ENCODE results near the gene AAK1. TPM values are rescaled to one million over a fixed set of nuclear protein-coding genes. Genes with fewer than 3 reads are reported as not detected.

The AAK1 gene
- polyA plus RNA-seq, 4 donors: 8.7 to 36.5 (median 16.7) TPM

- Histone ChIP-seq H3K4me3 (ENCODE audit: low read depth in 1 of 3, low read length in 3 of 3) (no peak overlapping the region), H3K27ac (ENCODE audit: low read depth in 1 of 3, low read length in 2 of 3) (no peak overlapping the region), H3K36me3 (ENCODE audit: control insufficient read depth in 3 of 3, insufficient read depth in 2 of 3, low read depth in 1 of 3, low read length in 3 of 3) (peaks cover 0 to 10% (median 0%) of the 10 kb centered on the region in 3 donors), H3K4me1 (ENCODE audit: control insufficient read depth in 3 of 3, insufficient read depth in 2 of 3, low read depth in 1 of 3, low read length in 2 of 3) (peaks cover 0 to 6% (median 0%) of the 10 kb centered on the region in 3 donors), H3K9me3 (ENCODE audit: control insufficient read depth in 2 of 2, insufficient read depth in 1 of 2, low read depth in 1 of 2, low read length in 1 of 2) (no peaks in the 10 kb centered on the region), H3K27me3 (ENCODE audit: control insufficient read depth in 3 of 3, insufficient read depth in 3 of 3, low read length in 3 of 3) (no peaks in the 10 kb centered on the region)
- DNase-seq: no peak
- no peak for FAIRE-seq
- WGBS, 3 donors: 78 to 97% (median 93%) methylated on average over 1 of the region's 1 CpG
Observed at GRCh38 chr2:69544951-69545350, 98.6 kb downstream of the AAK1 start.

- Histone ChIP-seq H3K36me3 (ENCODE audit: control insufficient read depth in 3 of 3, insufficient read depth in 2 of 3, low read depth in 1 of 3, low read length in 3 of 3) (peaks cover 0 to 24% (median 0%) of the 10 kb centered on the region in 3 donors), H3K4me1 (ENCODE audit: control insufficient read depth in 3 of 3, insufficient read depth in 2 of 3, low read depth in 1 of 3, low read length in 2 of 3) (peaks cover 3 to 21% (median 5%) of the 10 kb centered on the region in 3 donors), H3K4me3 (ENCODE audit: low read depth in 1 of 3, low read length in 3 of 3) (no peak overlapping the region), H3K27me3 (ENCODE audit: control insufficient read depth in 3 of 3, insufficient read depth in 3 of 3, low read length in 3 of 3) (no peaks in the 10 kb centered on the region), H3K27ac (ENCODE audit: low read depth in 1 of 3, low read length in 2 of 3) (no peak overlapping the region), H3K9me3 (ENCODE audit: control insufficient read depth in 2 of 2, insufficient read depth in 1 of 2, low read depth in 1 of 2, low read length in 1 of 2) (no peaks in the 10 kb centered on the region)
- FAIRE-seq (no peak), DNase-seq (no peak)
Observed at GRCh38 chr2:69539549-69539908, 104.0 kb downstream of the AAK1 start.

GRCh38 chr2:69538872-69539548 is 104.5 kb downstream of the AAK1 start:
- Histone ChIP-seq H3K27me3 (ENCODE audit: control insufficient read depth in 3 of 3, insufficient read depth in 3 of 3, low read length in 3 of 3) (no peaks in the 10 kb centered on the region), H3K4me1 (ENCODE audit: control insufficient read depth in 3 of 3, insufficient read depth in 2 of 3, low read depth in 1 of 3, low read length in 2 of 3) (peaks cover 3 to 21% (median 5%) of the 10 kb centered on the region in 3 donors), H3K4me3 (ENCODE audit: low read depth in 1 of 3, low read length in 3 of 3) (no peak overlapping the region), H3K9me3 (ENCODE audit: control insufficient read depth in 2 of 2, insufficient read depth in 1 of 2, low read depth in 1 of 2, low read length in 1 of 2) (no peaks in the 10 kb centered on the region), H3K27ac (ENCODE audit: low read depth in 1 of 3, low read length in 2 of 3) (peak overlapping the region; percentile 9 to 61 (median 52)), H3K36me3 (ENCODE audit: control insufficient read depth in 3 of 3, insufficient read depth in 2 of 3, low read depth in 1 of 3, low read length in 3 of 3) (peaks cover 0 to 24% (median 0%) of the 10 kb centered on the region in 3 donors)
- DNase-seq (peak; percentile 65 to 74), FAIRE-seq (no peak)
- 29 to 70% (median 45%) methylated on average over 7 of the region's 7 CpGs for WGBS, 3 donors

GRCh38 chr2:69538249-69538648 is 105.3 kb downstream of the AAK1 start:
- Histone ChIP-seq H3K9me3 (ENCODE audit: control insufficient read depth in 2 of 2, insufficient read depth in 1 of 2, low read depth in 1 of 2, low read length in 1 of 2) (no peaks in the 10 kb centered on the region), H3K4me1 (ENCODE audit: control insufficient read depth in 3 of 3, insufficient read depth in 2 of 3, low read depth in 1 of 3, low read length in 2 of 3) (peaks cover 3 to 21% (median 5%) of the 10 kb centered on the region in 3 donors), H3K27me3 (ENCODE audit: control insufficient read depth in 3 of 3, insufficient read depth in 3 of 3, low read length in 3 of 3) (no peaks in the 10 kb centered on the region), H3K36me3 (ENCODE audit: control insufficient read depth in 3 of 3, insufficient read depth in 2 of 3, low read depth in 1 of 3, low read length in 3 of 3) (peaks cover 0 to 20% (median 1%) of the 10 kb centered on the region in 3 donors), H3K27ac (ENCODE audit: low read depth in 1 of 3, low read length in 2 of 3) (no peak overlapping the region), H3K4me3 (ENCODE audit: low read depth in 1 of 3, low read length in 3 of 3) (no peak overlapping the region)
- WGBS, 3 donors: 89 to 97% (median 96%) methylated on average over 4 of the region's 4 CpGs
- no peak for FAIRE-seq
- DNase-seq: no peak

GRCh38 chr2:69535817-69536241 is 107.7 kb downstream of the AAK1 start:
- Histone ChIP-seq H3K36me3 (ENCODE audit: control insufficient read depth in 3 of 3, insufficient read depth in 2 of 3, low read depth in 1 of 3, low read length in 3 of 3) (peaks cover 3 to 18% (median 5%) of the 10 kb centered on the region in 3 donors), H3K27ac (ENCODE audit: low read depth in 1 of 3, low read length in 2 of 3) (peak overlapping the region in 1 of 3 donors; percentile 21), H3K4me3 (ENCODE audit: low read depth in 1 of 3, low read length in 3 of 3) (no peak overlapping the region), H3K27me3 (ENCODE audit: control insufficient read depth in 3 of 3, insufficient read depth in 3 of 3, low read length in 3 of 3) (no peaks in the 10 kb centered on the region), H3K9me3 (ENCODE audit: control insufficient read depth in 2 of 2, insufficient read depth in 1 of 2, low read depth in 1 of 2, low read length in 1 of 2) (no peaks in the 10 kb centered on the region), H3K4me1 (ENCODE audit: control insufficient read depth in 3 of 3, insufficient read depth in 2 of 3, low read depth in 1 of 3, low read length in 2 of 3) (peaks cover 3 to 21% (median 5%) of the 10 kb centered on the region in 3 donors)
- WGBS, 3 donors: 56 to 69% (median 57%) methylated on average over 5 of the region's 5 CpGs
- no peak for FAIRE-seq
- peak; percentile 10 to 17 for DNase-seq

GRCh38 chr2:69531186-69531585 is 112.4 kb downstream of the AAK1 start:
- 77 to 93% (median 93%) methylated on average over 7 of the region's 7 CpGs for WGBS, 3 donors
- Histone ChIP-seq H3K36me3 (ENCODE audit: control insufficient read depth in 3 of 3, insufficient read depth in 2 of 3, low read depth in 1 of 3, low read length in 3 of 3) (peaks cover 7 to 9% (median 8%) of the 10 kb centered on the region in 3 donors), H3K9me3 (ENCODE audit: control insufficient read depth in 2 of 2, insufficient read depth in 1 of 2, low read depth in 1 of 2, low read length in 1 of 2) (no peaks in the 10 kb centered on the region), H3K27ac (ENCODE audit: low read depth in 1 of 3, low read length in 2 of 3) (no peak overlapping the region), H3K4me3 (ENCODE audit: low read depth in 1 of 3, low read length in 3 of 3) (no peak overlapping the region), H3K4me1 (ENCODE audit: control insufficient read depth in 3 of 3, insufficient read depth in 2 of 3, low read depth in 1 of 3, low read length in 2 of 3) (peaks cover under 1 to 5% (median 2%) of the 10 kb centered on the region in 3 donors), H3K27me3 (ENCODE audit: control insufficient read depth in 3 of 3, insufficient read depth in 3 of 3, low read length in 3 of 3) (no peaks in the 10 kb centered on the region)
- DNase-seq: no peak
- FAIRE-seq: no peak

GRCh38 chr2:69529480-69529879 is 114.1 kb downstream of the AAK1 start:
- H3K9me3 ChIP-seq (ENCODE audit: control insufficient read depth in 2 of 2, insufficient read depth in 1 of 2, low read depth in 1 of 2, low read length in 1 of 2): no peaks in the 10 kb centered on the region
- DNase-seq: no peak
- H3K27ac ChIP-seq (ENCODE audit: low read depth in 1 of 3, low read length in 2 of 3): no peak overlapping the region
- no peaks in the 10 kb centered on the region for H3K4me1 ChIP-seq (ENCODE audit: control insufficient read depth in 3 of 3, insufficient read depth in 2 of 3, low read depth in 1 of 3, low read length in 2 of 3)
- H3K4me3 ChIP-seq (ENCODE audit: low read depth in 1 of 3, low read length in 3 of 3): no peak overlapping the region
- H3K36me3 ChIP-seq (ENCODE audit: control insufficient read depth in 3 of 3, insufficient read depth in 2 of 3, low read depth in 1 of 3, low read length in 3 of 3): peaks cover 11 to 15% (median 14%) of the 10 kb centered on the region in 3 donors
- no peak for FAIRE-seq
- 44 to 61% (median 49%) methylated on average over 2 of the region's 2 CpGs for WGBS, 3 donors
- no peaks in the 10 kb centered on the region for H3K27me3 ChIP-seq (ENCODE audit: control insufficient read depth in 3 of 3, insufficient read depth in 3 of 3, low read length in 3 of 3)

- no peaks in the 10 kb centered on the region for H3K27me3 ChIP-seq (ENCODE audit: control insufficient read depth in 3 of 3, insufficient read depth in 3 of 3, low read length in 3 of 3)
- FAIRE-seq: no peak
- no peak overlapping the region for H3K4me3 ChIP-seq (ENCODE audit: low read depth in 1 of 3, low read length in 3 of 3)
- 92 to 95% (median 94%) methylated on average over 3 of the region's 3 CpGs for WGBS, 3 donors
- H3K36me3 ChIP-seq (ENCODE audit: control insufficient read depth in 3 of 3, insufficient read depth in 2 of 3, low read depth in 1 of 3, low read length in 3 of 3): peaks cover 12 to 23% (median 23%) of the 10 kb centered on the region in 3 donors
- no peak for DNase-seq
- H3K27ac ChIP-seq (ENCODE audit: low read depth in 1 of 3, low read length in 2 of 3): no peak overlapping the region
- H3K4me1 ChIP-seq (ENCODE audit: control insufficient read depth in 3 of 3, insufficient read depth in 2 of 3, low read depth in 1 of 3, low read length in 2 of 3): no peaks in the 10 kb centered on the region
- no peaks in the 10 kb centered on the region for H3K9me3 ChIP-seq (ENCODE audit: control insufficient read depth in 2 of 2, insufficient read depth in 1 of 2, low read depth in 1 of 2, low read length in 1 of 2)
Observed at GRCh38 chr2:69525261-69525660, 118.3 kb downstream of the AAK1 start.

- Histone ChIP-seq H3K36me3 (ENCODE audit: control insufficient read depth in 3 of 3, insufficient read depth in 2 of 3, low read depth in 1 of 3, low read length in 3 of 3) (peaks cover 14 to 24% (median 24%) of the 10 kb centered on the region in 3 donors), H3K4me1 (ENCODE audit: control insufficient read depth in 3 of 3, insufficient read depth in 2 of 3, low read depth in 1 of 3, low read length in 2 of 3) (no peaks in the 10 kb centered on the region), H3K27me3 (ENCODE audit: control insufficient read depth in 3 of 3, insufficient read depth in 3 of 3, low read length in 3 of 3) (no peaks in the 10 kb centered on the region), H3K27ac (ENCODE audit: low read depth in 1 of 3, low read length in 2 of 3) (no peak overlapping the region), H3K9me3 (ENCODE audit: control insufficient read depth in 2 of 2, insufficient read depth in 1 of 2, low read depth in 1 of 2, low read length in 1 of 2) (no peaks in the 10 kb centered on the region), H3K4me3 (ENCODE audit: low read depth in 1 of 3, low read length in 3 of 3) (no peak overlapping the region)
- no peak for DNase-seq
- FAIRE-seq: no peak
- 81 to 88% (median 87%) methylated on average over 1 of the region's 1 CpG for WGBS, 3 donors
Observed at GRCh38 chr2:69524799-69525198, 118.7 kb downstream of the AAK1 start.

Measured in small intestine (tissue), 7 donors.